Left kidney (tissue), 2 donors: ENCODE data around the gene PID1. TPM values are rescaled to one million over a fixed set of nuclear protein-coding genes. Genes with fewer than 3 reads are reported as not detected.

Experiments
- DNase-seq: peaks from one replicate; pipeline ENCODE4 v3.0.0-alpha.2; 2013
- polyA plus RNA-seq: library from polyadenylated mRNA; unstranded; fragments of 120-200 nt; gene quantifications from one replicate; pipeline ENCODE4 v1.2.1, GENCODE V29; 2013; ENCODE audit not compliant: insufficient read length

The PID1 gene
- polyA plus RNA-seq, 1 donor, result 5.4 TPM

GRCh38 chr2:229073935-229074334 lies 197.2 kb downstream of the PID1 start:
- DNase-seq, result no peak

- DNase-seq, result no peak
Measured at GRCh38 chr2:229071292-229071976, 199.7 kb downstream of the PID1 start.

DNA sequence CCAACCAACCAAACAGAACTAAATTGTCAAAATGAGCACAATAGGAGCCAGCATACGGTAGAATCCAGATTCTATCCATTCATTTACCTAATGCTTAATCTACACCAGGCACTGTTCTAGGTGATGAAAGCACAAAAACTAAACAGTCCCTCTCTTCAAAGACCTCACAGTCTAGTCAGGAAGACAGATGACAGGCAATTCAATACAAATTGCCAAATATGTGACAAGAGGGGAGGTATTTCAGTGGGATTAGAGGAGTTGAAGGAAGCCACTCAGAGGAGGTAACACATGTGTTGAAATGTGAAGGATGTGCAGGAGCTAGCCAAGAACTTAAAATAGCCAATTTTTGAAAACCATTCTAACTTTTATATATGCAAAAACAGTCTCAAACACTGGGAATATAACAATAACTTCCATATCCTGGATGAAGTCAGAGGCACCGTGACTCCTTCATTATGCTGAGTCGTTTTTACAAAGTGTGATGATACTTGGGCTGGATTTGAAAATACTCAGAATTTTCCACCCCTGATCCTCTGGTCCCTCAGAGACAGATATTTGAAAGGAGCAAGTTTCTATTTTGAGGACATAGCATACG lies 204.9 kb downstream of the PID1 start:
- DNase-seq, result no peak

- DNase-seq, result no peak
Measured at GRCh38 chr2:229064749-229065148, 206.3 kb downstream of the PID1 start.

- DNase-seq, result no peak
Measured at GRCh38 chr2:229060147-229060546, 210.9 kb downstream of the PID1 start.

DNA sequence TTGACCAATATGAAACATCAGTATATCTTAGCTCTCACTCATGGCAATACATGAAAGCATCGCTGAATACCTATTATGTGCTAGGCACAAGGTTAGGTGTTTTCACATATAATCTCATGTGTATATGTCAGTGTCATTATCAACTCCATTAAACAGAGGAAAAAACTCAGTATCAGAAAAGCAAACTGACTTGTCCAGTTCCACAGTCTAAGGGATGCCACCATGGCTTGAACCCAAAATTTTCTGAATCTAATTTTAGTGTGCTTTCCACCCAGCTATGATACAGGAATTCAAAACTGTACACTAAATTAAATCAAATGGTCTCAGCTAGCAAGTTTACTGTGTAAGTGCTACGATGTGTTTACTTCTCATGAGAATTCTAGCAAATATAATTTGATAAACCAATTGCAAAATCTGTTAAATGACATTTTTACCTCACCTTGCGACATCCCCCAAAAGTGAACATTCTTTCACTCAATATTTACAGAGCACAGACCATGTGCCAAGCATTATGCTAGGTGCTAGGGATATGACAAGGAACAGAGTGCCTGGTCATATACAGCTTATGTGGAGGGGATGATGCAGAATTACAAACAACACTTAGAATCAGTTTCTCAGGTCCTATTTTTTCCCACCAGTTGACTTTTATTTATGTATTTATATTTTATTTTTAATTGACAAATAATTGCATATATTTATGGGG lies 211.6 kb downstream of the PID1 start:
- no peak for DNase-seq

DNA sequence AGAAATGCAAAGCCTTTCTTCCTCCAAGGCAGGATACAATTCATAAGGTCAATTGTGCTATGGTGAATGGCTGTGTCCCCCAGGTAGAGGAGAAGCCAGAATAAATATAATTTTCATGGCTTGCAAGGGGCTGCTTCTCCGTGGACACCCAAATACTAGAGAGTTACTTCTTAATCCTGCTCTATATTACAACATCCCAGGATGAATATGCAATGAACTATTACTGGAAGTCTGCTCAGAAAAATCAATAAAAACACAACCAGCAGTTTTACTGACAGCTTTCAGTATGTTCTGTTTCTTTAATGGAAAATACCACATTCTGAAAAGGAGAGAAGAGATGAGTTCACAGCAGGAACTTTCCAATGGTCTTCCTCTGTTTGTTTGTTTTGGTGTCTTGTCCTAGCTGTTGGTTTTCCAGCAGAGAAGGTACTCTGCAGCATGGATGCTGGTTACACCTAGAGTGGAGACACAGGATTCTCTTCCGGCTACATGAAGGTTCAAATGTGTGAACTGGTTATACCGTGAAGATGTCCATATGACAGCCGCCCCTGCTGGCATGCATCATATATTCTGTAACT lies 213.0 kb downstream of the PID1 start:
- DNase-seq, result no peak

GRCh38 chr2:229054311-229054710 lies 216.8 kb downstream of the PID1 start:
- no peak for DNase-seq

DNA sequence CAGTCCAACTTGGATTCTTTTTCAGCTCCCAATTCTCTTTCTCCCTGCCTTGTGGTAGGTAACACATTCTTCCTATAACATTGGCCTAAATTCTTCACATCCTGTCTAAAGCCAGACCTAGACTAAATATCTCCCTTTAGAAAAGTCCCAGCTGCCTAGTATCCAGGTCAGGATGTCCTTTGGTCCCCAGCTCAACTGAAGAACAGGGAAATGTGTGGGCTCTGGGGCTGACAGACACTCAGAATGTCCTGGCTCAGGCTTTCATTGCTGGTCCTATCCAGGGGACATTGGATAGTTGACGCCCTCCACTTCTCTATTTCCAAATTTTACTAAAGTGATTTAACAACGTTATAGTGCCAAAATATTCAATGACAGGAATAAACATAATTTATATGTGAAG lies 219.3 kb downstream of the PID1 start:
- DNase-seq, result no peak

DNA sequence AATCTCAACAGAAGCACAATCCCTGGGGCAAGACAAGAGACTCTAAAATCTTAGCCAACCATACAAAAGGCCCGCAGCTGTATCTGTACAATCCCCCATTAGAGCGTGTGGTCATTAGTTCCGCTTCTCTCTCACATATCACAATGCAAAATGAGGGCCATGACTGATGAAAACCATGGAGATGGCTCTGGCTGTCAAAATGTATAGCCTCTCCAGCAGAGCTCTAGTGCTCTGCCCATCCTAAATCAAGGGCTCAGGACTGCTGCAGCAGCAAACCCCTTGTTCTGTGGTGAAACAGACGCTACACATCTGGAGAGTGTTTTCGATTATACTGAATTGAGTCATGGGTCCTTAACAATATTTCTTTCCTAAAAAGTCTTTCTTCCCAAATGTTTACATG lies 221.0 kb downstream of the PID1 start:
- DNase-seq, result no peak

DNA sequence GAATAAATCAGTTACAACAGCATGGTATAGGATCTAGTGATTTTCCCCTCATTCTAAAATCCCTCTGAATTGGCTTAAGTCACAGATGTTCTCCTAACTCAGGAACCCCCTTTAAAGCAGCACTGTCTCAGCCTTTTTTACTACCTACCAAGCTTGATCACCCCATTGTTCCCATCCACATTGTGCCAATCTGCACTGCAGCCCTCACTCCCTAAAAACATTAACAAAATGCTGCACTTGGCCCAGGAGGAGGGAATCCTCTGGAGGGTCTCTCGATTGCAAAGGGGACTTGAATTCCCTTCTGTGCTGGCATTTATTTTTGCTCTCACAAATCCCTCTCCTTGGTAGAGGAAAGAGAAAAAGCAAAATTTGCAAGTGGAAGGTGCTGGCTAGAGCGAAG lies 223.0 kb downstream of the PID1 start:
- DNase-seq, result no peak

GRCh38 chr2:229045671-229046070 lies 225.4 kb downstream of the PID1 start:
- no peak for DNase-seq

- DNase-seq, result no peak
Measured at GRCh38 chr2:229044581-229044980, 226.5 kb downstream of the PID1 start.

DNA sequence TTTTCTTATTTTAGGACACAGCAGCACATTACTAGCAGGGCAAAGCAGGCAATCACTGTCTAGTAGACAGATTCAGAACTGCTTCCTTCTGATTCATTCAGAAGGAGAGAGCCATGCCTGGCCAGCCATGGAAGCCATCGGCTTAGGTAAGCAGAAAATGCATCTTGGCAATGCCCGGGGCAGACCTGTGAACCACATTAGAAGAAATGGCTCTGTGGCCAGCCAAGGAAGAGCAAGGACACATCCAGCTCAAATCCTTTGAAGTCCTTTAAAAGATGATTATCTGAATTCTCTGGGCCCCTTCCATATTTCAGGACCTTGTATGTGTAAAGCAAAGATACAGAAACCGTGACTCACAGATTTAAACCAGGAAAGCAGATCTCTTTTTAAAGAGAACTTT lies 227.4 kb downstream of the PID1 start:
- DNase-seq, result no peak

GRCh38 chr2:229042349-229042748 lies 228.7 kb downstream of the PID1 start:
- DNase-seq, result no peak

GRCh38 chr2:229041691-229042090 lies 229.4 kb downstream of the PID1 start:
- DNase-seq, result no peak

DNA sequence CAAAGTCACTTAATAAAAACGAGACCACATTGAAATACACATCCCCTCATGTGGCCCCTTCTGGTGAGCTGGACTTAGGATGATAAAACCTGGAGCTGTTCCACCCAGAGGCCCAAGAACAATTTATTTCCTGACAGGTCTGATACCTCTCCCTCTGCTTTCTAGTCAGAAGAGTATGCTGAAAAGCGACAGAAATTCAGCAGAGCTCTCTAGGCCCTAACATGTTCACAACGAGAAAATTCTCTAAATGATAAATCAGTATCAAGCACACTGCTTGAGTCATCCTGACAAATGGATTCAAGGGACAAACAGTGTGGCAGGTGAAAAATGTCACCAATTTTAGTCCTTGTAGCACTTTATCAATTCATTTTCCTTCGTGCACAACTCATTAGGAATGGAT lies 233.5 kb downstream of the PID1 start:
- DNase-seq, result no peak

GRCh38 chr2:229033816-229034215 lies 237.3 kb downstream of the PID1 start:
- DNase-seq, result no peak

- DNase-seq, result no peak
Measured at GRCh38 chr2:229032608-229033234, 238.4 kb downstream of the PID1 start.

DNA sequence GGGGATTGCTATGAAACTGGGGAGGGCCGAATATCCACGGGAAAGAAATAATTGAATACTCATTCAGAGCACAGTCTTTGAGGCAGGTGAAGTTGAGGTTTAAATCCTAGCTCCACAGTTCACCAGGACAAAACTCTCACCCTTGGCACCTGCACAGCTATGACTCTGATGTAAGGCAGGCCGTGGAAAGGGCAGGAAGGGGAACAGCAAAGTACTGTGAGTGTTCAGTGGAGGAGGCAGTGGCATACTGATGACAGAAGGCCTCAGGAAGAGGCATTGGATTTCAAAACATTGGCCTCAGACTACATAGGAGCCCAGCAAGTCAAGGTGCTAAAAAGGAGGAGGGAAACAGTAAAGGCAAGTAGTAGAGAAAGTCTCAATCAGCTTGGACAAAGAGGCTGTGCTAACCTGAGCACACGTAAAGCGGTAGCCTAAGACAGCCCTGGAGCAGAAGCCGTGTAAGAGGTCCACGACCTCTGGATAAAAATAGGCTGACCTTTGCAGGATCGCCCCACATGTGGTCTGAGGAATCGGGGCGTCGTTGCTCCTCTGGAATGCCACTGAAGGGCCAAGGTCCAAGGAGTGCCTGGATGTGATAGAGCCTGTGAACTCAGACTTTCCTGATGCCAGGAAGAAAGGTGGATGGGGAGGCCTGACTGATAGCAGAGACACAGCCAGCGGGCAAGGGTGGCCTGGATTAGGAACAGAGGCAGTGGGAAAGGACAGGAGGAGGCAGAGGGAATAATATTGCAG lies 243.6 kb downstream of the PID1 start:
- no peak for DNase-seq

- no peak for DNase-seq
Measured at GRCh38 chr2:229025653-229026052, 245.4 kb downstream of the PID1 start.

GRCh38 chr2:229022652-229023051 lies 248.4 kb downstream of the PID1 start:
- no peak for DNase-seq
